HG03521 (cell line): ENCODE data around the gene FARP1.
"Not testable (repeated sequence)": the region's sequence is repeated elsewhere in the genome, so short reads cannot be mapped to it uniquely, and the experiment has no call there.

Experiments used
- ATAC-seq: cut with Tn5 transposase; IDR thresholded peaks from one replicate; pipeline ENCODE4 v1.9.1; 2021; ENCODE audit warnings: mild to moderate bottlenecking, moderate library complexity; ENCODE audit not compliant: unreplicated experiment

Gene FARP1

DNA sequence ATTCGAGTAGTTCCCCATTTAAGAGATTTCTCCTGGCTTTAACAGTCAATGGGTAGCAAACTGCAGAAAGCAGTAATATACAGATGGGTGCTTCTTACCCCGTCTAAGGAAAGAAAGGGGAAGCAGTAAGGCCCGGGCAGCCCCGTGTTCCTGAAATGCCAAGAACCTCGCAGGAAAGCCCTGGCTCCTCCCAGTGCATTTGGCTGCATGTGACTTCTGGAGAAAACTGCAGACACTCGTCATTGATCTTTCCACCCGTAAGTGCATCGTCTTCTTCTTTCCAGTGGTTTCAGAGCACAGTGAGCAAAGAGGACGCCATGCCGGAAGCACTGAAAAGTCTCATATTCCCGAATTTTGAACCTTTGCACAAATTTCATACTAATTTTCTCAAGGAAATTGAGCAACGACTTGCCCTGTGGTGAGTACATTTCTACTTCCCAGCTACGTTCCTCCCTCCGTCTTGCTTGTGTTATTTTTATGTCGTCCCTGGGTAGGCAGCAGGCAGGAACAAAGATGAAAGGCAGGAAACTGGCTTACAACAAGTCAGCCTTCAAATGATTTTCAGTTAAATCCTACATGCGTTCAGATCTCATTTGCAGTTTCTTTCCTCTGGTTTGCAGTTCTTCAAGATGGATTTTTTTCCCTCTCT lies 268.8 kb downstream of the FARP1 start:
- ATAC-seq: no peak

- not testable (repeated sequence) for ATAC-seq
Observed at GRCh38 chr13:98413278-98413677, 270.4 kb downstream of the FARP1 start.

DNA sequence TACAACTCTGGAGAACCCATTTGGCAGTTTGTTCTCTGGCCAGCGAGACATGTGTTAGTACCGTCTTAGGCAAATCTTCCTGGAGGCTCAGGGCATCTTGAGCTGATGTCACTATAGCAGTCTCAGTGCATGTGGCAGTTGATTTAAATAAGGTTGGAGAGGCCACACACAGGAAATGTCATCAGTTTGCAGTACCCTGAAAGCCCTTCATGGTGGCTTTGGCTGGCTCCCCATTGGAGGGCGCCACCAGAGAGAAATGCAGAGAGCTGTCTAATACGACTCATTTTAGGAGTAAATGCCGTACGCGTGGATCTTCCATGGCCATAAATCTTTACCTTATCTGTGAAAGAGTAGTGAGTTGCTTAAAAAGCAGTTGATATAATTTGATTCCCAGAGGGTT lies 270.9 kb downstream of the FARP1 start:
- ATAC-seq: no peak

DNA sequence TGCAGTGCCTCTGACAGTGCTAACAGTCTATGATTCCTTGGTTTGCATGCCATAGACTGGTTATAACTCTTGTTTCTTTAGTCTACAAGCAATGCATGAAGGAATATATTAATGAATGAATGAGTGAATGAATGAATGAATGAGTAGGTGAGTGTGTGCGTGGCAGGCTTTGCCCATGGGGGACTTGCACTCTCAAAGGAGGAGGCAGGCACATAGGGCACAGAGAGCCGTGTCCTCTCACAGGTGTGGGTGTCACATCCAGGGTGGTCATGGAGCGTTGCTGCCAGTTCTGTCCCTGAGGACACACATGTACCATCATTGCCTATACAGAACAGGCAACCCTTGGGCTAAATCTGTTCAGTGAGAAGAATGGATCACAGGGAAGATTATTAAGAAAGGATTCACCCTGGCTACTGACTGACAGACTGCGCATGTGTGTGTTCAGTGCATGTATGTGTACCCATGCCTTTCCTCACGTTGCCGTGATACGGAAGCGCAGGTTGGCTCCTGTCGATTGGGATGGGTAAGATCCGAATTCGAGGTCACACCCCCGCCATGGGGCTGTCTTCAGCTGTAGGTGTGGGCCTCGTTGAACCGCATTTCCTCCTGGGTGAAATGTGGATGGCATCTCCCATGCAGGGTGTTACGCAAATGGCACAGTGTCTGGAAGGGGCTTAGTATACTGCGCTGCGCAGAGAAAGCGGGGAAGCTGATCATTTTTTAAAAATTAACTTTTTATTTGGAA lies 272.6 kb downstream of the FARP1 start:
- no peak for ATAC-seq

DNA sequence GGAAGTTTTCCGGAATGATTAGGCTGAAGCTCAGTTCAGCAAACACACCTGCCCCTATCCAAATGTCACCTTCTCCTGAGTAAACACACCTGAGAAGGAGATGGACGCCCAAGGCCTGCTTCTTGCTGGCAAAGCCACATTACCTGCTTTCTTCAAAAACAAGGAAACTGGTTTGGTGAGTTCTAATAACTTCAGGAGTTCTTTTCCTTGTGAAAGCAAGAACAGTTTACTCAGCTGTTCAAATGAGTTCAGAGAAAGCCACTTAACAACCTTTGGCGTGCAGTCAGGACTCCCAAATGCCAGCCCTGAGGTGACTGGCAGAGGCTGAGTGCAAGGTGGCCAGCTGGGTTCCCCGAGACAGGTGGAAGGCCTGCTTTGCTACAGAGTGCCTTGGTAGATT lies 273.5 kb downstream of the FARP1 start:
- ATAC-seq: no peak

DNA sequence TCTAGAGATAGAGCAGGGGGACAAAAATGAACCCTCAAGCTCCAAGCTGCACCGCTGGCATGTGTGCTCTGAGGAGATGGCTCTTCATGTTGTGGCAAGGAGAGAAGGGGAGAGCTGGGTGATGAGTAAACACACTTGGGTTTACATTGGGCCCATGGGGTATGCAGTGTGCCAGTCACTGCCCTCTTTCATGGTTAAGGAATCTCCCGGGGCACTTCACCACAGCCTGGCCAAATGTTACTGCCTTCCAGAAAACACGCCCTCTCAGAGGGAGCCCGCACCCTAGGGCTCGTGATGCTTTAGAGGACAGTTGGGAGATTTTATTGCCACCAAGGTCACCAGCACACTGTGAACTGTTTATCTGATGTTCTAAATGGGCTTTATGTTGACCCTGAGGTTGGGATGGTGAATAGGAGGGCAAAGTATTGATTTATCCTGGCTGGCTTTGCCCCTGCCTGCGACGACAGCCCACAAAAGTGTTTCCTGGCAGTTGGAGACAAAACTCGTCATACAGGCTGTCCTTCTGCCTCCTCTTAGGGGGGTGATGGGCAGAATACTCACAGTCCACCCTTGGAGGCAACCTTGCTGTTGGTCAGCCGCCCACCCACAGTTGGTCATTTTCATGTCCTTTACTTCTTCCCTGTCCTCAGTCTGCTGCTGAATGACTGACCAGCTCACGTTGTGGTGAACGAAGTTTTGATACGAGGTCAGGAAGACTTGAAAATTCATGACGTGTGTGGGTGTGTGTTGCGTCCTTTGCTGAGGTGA lies 277.1 kb downstream of the FARP1 start:
- no peak for ATAC-seq

GRCh38 chr13:98420554-98421175 lies 277.8 kb downstream of the FARP1 start:
- ATAC-seq: no peak

GRCh38 chr13:98422046-98422445 lies 279.2 kb downstream of the FARP1 start:
- no peak for ATAC-seq

DNA sequence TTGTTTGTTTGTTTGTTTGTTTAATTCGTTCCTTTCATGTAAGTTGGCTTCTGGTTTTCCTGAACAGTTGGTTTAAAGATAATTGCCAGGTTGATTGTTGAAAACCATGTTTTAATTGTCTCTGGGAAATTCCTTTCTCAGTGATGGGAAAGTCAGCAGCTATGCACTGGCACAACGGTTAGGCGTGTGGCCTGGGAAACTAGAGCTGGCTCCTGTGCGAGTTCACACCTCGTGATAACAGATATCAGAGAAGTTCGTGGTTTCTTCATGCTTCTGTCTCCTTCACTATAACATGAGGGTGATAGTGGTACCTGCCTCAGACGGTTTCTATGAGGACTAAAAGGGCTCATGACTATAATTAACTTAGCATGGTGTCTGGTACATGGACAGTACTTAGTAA lies 280.5 kb downstream of the FARP1 start:
- no peak for ATAC-seq

DNA sequence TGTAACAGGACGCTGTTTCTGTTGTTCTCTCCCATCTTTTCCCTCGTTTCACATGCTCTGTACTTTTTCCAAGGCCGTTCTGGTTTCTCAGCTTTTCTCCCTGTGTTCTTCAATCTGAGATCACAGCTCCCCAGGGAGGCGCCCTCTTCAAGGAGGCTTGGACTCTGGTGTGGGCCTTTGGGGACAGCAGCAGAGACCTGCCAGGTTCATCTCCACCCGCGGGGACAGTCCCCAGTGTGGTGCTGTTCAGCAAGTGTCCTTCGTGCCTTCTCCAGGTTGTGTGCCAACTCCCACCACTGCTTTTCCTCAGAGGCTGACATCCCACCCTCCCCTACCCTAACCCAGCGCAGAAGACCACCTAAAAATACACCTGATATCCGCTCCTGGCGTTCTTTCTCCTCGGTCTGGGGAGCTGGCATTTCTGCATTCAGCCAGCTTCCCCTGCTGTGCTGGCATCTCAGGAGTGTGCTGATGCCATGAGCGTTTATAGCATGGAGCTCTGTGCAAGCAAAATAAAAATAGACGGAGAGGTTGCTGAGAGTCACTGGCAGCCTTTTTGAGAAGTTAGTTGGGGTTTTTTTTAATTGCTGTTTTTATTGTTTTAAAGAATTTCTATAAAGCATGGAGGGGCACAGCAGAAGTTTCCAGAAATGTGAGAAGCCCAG lies 284.6 kb downstream of the FARP1 start:
- no peak for ATAC-seq

- no peak for ATAC-seq
Observed at GRCh38 chr13:98428256-98428966, 285.5 kb downstream of the FARP1 start.

GRCh38 chr13:98429081-98429480 lies 286.2 kb downstream of the FARP1 start:
- no peak for ATAC-seq

GRCh38 chr13:98429531-98429930 lies 286.6 kb downstream of the FARP1 start:
- no peak for ATAC-seq

GRCh38 chr13:98429977-98430736 lies 287.3 kb downstream of the FARP1 start:
- ATAC-seq: no peak

- no peak for ATAC-seq
Observed at GRCh38 chr13:98432638-98433037, 289.7 kb downstream of the FARP1 start.

- ATAC-seq: no peak
Observed at GRCh38 chr13:98433654-98434053, 290.8 kb downstream of the FARP1 start.

DNA sequence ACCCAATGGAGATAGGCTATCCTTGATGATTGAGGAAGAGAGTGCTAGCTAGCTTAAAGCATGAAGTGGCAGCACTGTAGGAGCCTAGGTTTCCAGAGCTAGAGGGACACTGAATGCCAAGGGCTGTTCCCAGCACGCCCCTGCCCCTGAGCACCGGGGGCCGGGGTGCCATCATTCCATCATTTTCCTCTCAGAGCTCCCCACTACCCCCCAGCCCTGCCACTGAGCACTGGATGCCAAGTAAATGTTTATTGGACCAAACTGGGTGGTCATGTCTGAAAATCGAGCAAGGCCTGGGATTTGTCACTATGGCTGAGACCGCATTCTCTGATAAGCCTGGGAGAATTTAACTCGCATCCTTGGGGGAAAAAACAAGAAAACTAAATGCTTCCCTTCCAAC lies 291.2 kb downstream of the FARP1 start:
- ATAC-seq: no peak

- no peak for ATAC-seq
Observed at GRCh38 chr13:98435376-98435775, 292.5 kb downstream of the FARP1 start.

DNA sequence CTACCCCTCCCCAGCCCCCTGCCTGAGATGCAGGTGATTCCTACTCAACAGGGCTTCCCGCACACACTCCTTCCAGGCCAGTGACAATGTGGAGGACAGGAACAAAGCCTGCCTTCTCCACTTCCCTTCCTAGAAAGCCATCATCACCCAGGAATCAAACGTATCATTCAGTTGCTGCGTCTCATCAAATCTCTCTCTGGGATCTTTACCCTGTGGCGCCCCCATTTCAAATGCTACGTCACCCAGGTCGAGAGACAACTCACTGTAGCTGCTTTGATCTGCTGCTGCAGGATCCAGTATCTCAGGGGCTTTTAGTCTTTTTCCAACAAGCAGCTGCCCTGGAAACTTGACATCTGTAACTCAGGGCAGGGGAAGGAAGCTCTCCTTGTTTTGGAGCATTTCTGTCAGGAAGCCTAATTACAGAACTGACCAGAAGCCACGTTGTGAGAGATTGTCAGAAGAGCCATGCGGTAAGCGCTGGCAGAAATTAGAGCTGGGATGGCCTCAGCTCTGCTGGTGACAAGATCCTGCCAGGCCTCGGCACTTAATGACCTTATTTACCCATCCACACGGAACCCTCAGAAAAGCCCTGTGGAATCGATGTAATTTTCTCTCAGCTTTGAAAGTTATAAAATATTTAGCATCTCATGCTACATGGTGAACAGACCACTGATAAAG lies 293.5 kb downstream of the FARP1 start:
- ATAC-seq: no peak
